ENCODE measurements around the gene IL36B.

- TF ChIP-seq POLR2A (IDR thresholded peaks at IDR 0.05) (no peak), CTCF (IDR thresholded peaks at IDR 0.05) (no peak)
Measured at GRCh38 chr2:113036763-113037162, 15.9 kb downstream of the IL36B start.

All from body of pancreas (tissue), 4 donors.